Right lobe of liver (tissue), 4 donors: Measurements from ENCODE around the gene ZNF655.

Experiments
- POLR2A ChIP-seq: fragments of 450-650 bp; IDR thresholded peaks from one replicate; pipeline ENCODE4 v1.6.1; 2017; ENCODE audit warnings: antibody characterized with exemption, mild to moderate bottlenecking
- TF ChIP-seq, protein P1 (sequence below), 4 donors: fragments of 200-600 bp in 3 of 4; fragments of 450-650 bp in 1 of 4; IDR thresholded peaks; one replicate each; pipeline versions ENCODE4 v1.5.1 to v1.8.0; 2016 to 2022; ENCODE audit warnings: antibody characterized with exemption in 4 of 4, mild to moderate bottlenecking in 2 of 4
- donor health status: DM: no; HTN: no; CAD: no.
- donor health status: DM: no; HTN: no; CAD: no.
- donor health status: DM: no; HTN: yes; CAD: no.

- TF ChIP-seq, protein P1, sequence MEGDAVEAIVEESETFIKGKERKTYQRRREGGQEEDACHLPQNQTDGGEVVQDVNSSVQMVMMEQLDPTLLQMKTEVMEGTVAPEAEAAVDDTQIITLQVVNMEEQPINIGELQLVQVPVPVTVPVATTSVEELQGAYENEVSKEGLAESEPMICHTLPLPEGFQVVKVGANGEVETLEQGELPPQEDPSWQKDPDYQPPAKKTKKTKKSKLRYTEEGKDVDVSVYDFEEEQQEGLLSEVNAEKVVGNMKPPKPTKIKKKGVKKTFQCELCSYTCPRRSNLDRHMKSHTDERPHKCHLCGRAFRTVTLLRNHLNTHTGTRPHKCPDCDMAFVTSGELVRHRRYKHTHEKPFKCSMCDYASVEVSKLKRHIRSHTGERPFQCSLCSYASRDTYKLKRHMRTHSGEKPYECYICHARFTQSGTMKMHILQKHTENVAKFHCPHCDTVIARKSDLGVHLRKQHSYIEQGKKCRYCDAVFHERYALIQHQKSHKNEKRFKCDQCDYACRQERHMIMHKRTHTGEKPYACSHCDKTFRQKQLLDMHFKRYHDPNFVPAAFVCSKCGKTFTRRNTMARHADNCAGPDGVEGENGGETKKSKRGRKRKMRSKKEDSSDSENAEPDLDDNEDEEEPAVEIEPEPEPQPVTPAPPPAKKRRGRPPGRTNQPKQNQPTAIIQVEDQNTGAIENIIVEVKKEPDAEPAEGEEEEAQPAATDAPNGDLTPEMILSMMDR (IDR thresholded peaks at IDR 0.05) = no peak
- TF ChIP-seq POLR2A = no peak
Measured at GRCh38 chr7:99535667-99536066, 22.8 kb upstream of the ZNF655 start.
